HG03521 (cell line): Measurements from ENCODE around the gene DDX41.
"Not testable (repeated sequence)": the region's sequence is repeated elsewhere in the genome, so short reads cannot be mapped to it uniquely, and the experiment has no call there.

Source experiments
- ATAC-seq: cut with Tn5 transposase; IDR thresholded peaks from one replicate; pipeline ENCODE4 v1.9.1; 2021; ENCODE audit warnings: mild to moderate bottlenecking, moderate library complexity; ENCODE audit not compliant: unreplicated experiment

DDX41 gene

GRCh38 chr5:177487144-177487543 is 29.6 kb downstream of the DDX41 start:
- ATAC-seq = no peak

GRCh38 chr5:177486256-177486655 is 30.5 kb downstream of the DDX41 start:
- no peak for ATAC-seq

- not testable (repeated sequence) for ATAC-seq
Measured at GRCh38 chr5:177485753-177486152, 31.0 kb downstream of the DDX41 start.

- no peak for ATAC-seq
Measured at GRCh38 chr5:177484902-177485549, 31.7 kb downstream of the DDX41 start.

- no peak for ATAC-seq
Measured at GRCh38 chr5:177483994-177484901, 32.5 kb downstream of the DDX41 start.

- no peak for ATAC-seq
Measured at GRCh38 chr5:177483042-177483441, 33.7 kb downstream of the DDX41 start.

GRCh38 chr5:177482359-177482795 is 34.4 kb downstream of the DDX41 start:
- no peak for ATAC-seq

GRCh38 chr5:177479774-177480173 is 37.0 kb downstream of the DDX41 start:
- ATAC-seq = no peak

- no peak for ATAC-seq
Measured at GRCh38 chr5:177478711-177479646, 37.8 kb downstream of the DDX41 start.

GRCh38 chr5:177477701-177478477 is 38.9 kb downstream of the DDX41 start:
- ATAC-seq = no peak

- ATAC-seq = no peak
Measured at GRCh38 chr5:177476531-177477233, 40.1 kb downstream of the DDX41 start.

- no peak for ATAC-seq
Measured at GRCh38 chr5:177475563-177476427, 41.0 kb downstream of the DDX41 start.

GRCh38 chr5:177474846-177475562 is 41.8 kb downstream of the DDX41 start:
- no peak for ATAC-seq

- no peak for ATAC-seq
Measured at GRCh38 chr5:177474002-177474476, 42.7 kb downstream of the DDX41 start.

- no peak for ATAC-seq
Measured at GRCh38 chr5:177473443-177474001, 43.2 kb downstream of the DDX41 start, which contains the start of gene DBN1. DBN1 (minus strand) TSS chr5:177473634; CDS start chr5:177473521, 113 bp downstream.

- no peak for ATAC-seq
Measured at GRCh38 chr5:177472460-177473442, 44.0 kb downstream of the DDX41 start.
